Muscle layer of colon (tissue), 2 donors: ENCODE data around the gene LAPTM4A.

ENCODE experiments used
- H3K27ac ChIP-seq: one replicate; pipeline ENCODE4 v1.7.0; 2013; ENCODE audit warnings: low read depth, mild to moderate bottlenecking, low read length, moderate library complexity
- H3K27me3 ChIP-seq, 2 donors: one replicate each; pipeline ENCODE4 v1.7.0; 2013; ENCODE audit warnings: low read length in 2 of 2, mild to moderate bottlenecking in 2 of 2; ENCODE audit not compliant: insufficient read depth in 2 of 2, control insufficient read depth in 1 of 2
- H3K36me3 ChIP-seq: one replicate; pipeline ENCODE4 v1.7.0; 2013; ENCODE audit warnings: mild to moderate bottlenecking, low read length; ENCODE audit not compliant: insufficient read depth
- H3K4me1 ChIP-seq: one replicate; pipeline ENCODE4 v1.7.0; 2013; ENCODE audit warnings: mild to moderate bottlenecking, low read length; ENCODE audit not compliant: insufficient read depth
- H3K4me3 ChIP-seq, 2 donors: one replicate each; pipeline ENCODE4 v1.7.0; 2013; ENCODE audit warnings: low read length in 2 of 2, low read depth in 1 of 2, mild to moderate bottlenecking in 1 of 2, moderate library complexity in 1 of 2
- H3K9ac ChIP-seq: one replicate; pipeline ENCODE4 v1.7.0; 2013; ENCODE audit warnings: low read length
- H3K9me3 ChIP-seq: one replicate; pipeline ENCODE4 v1.7.0; 2013; ENCODE audit warnings: mild to moderate bottlenecking, low read length
- donor health status: abdominal sarcoma.
- donor health status: Adenocarcinoma of cecum.

The LAPTM4A gene

GRCh38 chr2:19989342-19989666 is 62.1 kb downstream of the LAPTM4A start:
- peak overlapping the region; percentile 51 to 97 for H3K4me3 ChIP-seq
- H3K27ac ChIP-seq = no peak overlapping the region
- peaks cover 8% of the 10 kb centered on the region for H3K4me1 ChIP-seq
- no peaks in the 10 kb centered on the region for H3K9me3 ChIP-seq
- peaks cover 7% of the 10 kb centered on the region for H3K36me3 ChIP-seq
- H3K27me3 ChIP-seq = no peaks in the 10 kb centered on the region
- peak overlapping the region; percentile 15 for H3K9ac ChIP-seq

- H3K27me3 ChIP-seq = no peaks in the 10 kb centered on the region
- no peaks in the 10 kb centered on the region for H3K9me3 ChIP-seq
- peaks cover 9% of the 10 kb centered on the region for H3K36me3 ChIP-seq
- no peak overlapping the region for H3K27ac ChIP-seq
- H3K4me1 ChIP-seq = peaks cover 8% of the 10 kb centered on the region
- H3K9ac ChIP-seq = no peak overlapping the region
- no peak overlapping the region for H3K4me3 ChIP-seq
These were observed 62.8 kb downstream of the LAPTM4A start for GRCh38 chr2:19988600-19988999.

- Histone ChIP-seq H3K27me3 (no peaks in the 10 kb centered on the region), H3K27ac (no peak overlapping the region), H3K4me1 (peaks cover 8% of the 10 kb centered on the region), H3K9me3 (no peaks in the 10 kb centered on the region), H3K9ac (no peak overlapping the region), H3K36me3 (peaks cover 9% of the 10 kb centered on the region), H3K4me3 (no peak overlapping the region)
These were observed 63.5 kb downstream of the LAPTM4A start for GRCh38 chr2:19987936-19988335.
